NT2/D1 (cell line): ENCODE measurements around the gene C5orf15.

Experiments
- DNase-seq: peaks from one replicate; pipeline ENCODE4 v3.0.0-alpha.2; 2011; ENCODE audit warnings: low read depth, low spot score
- H3K27me3 ChIP-seq: 2 replicates; pipeline ENCODE4 v1.6.0; 2011; ENCODE audit warnings: mild to moderate bottlenecking; ENCODE audit not compliant: insufficient read length, insufficient read depth
- H3K36me3 ChIP-seq: 2 replicates; pipeline ENCODE4 v1.6.1; 2011; ENCODE audit warnings: mild to moderate bottlenecking, low read length, mixed read lengths; ENCODE audit not compliant: insufficient read depth, insufficient read length
- H3K4me1 ChIP-seq: 2 replicates; pipeline ENCODE4 v1.5.1; 2011; ENCODE audit not compliant: insufficient read depth, insufficient read length
- H3K4me3 ChIP-seq: 2 replicates; pipeline ENCODE4 v1.5.1; 2011; ENCODE audit warnings: low read depth; ENCODE audit not compliant: insufficient read length
- H3K9ac ChIP-seq: 2 replicates; pipeline ENCODE4 v1.6.0; 2011; ENCODE audit warnings: low read depth; ENCODE audit not compliant: insufficient read length
- H3K9me3 ChIP-seq: 2 replicates; pipeline ENCODE4 v1.5.1; 2011; ENCODE audit warnings: mild to moderate bottlenecking, low read length; ENCODE audit not compliant: insufficient read depth
- SUZ12 ChIP-seq: IDR thresholded peaks from 2 replicates; pipeline ENCODE4 v1.6.1; 2011; ENCODE audit not compliant: insufficient read length, insufficient read depth; ENCODE audit errors: extremely low read depth
- YY1 ChIP-seq: IDR thresholded peaks from 2 replicates; pipeline ENCODE4 v1.6.1; 2011; ENCODE audit not compliant: insufficient read length, insufficient read depth
- ZNF274 ChIP-seq: IDR thresholded peaks from 2 replicates; pipeline ENCODE4 v1.6.1; 2011; ENCODE audit warnings: mild to moderate bottlenecking, low read depth, low read length

C5orf15 gene

DNA sequence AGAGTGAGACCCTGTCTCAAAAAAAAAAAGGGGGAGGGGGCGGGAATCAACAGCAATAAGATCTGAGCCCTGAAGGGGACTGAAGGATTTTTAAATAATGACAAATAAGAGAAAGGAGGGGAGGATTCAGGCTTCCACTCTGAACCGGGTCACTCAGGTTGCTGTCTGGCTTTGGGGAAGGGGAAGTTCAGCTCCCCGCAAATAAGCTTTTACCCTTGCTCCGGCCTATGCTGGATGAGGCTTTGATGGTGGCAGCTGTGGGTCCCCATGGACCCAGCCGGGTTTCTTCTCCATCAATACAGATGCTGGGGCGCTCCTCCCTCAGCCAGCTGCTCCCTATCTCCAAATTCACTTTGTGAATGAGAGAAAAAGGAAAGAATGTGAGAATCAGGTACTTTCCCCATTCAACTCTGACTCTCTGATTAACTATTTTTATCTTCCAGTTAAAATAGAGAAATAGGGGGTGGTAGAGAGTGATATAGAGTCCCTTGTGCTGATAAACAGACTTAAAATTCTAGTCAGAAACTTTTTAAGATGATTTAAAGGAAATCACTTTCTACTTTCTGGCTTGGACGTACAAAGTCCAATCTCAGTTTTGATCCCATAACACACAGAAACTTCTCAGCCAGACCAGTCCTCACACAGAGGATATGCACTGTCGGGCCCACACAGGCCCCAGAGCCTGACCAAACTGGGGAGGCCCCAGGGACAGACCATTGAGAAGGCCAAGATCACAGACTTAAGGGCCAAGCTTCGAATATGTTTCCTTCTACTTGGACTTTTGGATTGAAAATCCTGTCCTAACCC is 39.6 kb downstream of the C5orf15 start:
- Histone ChIP-seq H3K9ac (no peak overlapping the region), H3K4me1 (peaks cover 14% of the 10 kb centered on the region)

DNA sequence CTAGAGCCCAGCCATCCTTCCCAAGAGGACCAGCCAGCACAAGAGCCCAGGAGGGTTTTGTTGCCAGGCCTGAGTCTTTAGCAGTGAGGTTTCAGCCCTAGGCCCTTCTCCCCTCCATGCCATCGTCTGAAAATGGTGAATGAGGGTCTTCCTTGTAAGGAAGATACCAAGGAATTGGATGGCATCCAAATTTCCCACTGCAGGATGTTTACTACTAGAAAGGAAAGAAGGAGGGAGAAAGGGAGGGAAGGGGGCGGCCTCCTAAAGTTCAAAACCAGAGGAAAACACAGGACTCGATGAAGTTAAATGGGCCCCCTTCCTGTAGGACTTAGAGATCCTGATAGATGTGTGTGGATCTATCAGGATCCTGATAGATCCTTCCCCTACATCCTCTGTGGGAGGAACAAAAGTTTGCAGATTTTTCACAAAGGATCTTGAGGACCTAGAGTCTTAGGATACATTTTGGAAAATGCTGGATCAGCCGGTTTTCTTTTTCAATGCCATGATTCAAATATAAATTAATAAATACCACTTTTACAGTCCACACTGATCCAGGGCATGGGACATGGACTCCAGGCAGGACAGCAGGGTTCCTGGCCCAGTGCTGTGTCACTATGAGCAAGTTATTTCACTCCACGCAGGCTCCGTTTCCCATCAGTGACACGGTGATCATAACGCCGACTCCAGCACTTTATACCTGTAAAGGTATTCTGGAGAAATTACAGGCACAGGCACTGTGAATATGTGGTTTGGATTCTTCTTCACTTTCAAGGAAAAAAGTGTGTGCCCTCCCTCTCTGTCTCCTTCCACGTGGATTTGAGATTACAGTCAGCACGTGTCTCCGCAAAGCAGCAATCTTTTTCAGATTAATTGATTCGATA is 40.9 kb downstream of the C5orf15 start:
- no peaks in the 10 kb centered on the region for H3K9me3 ChIP-seq
- no peaks in the 10 kb centered on the region for H3K27me3 ChIP-seq
- no peak for DNase-seq
- H3K4me3 ChIP-seq: no peak overlapping the region
- H3K4me1 ChIP-seq: peaks cover 14% of the 10 kb centered on the region
- H3K9ac ChIP-seq: no peak overlapping the region
- TF ChIP-seq YY1: no peak
- no peak for TF ChIP-seq SUZ12
- no peak for TF ChIP-seq ZNF274
- no peaks in the 10 kb centered on the region for H3K36me3 ChIP-seq

More for the DNA sequence above, 39.6 kb downstream of the C5orf15 start:
- no peaks in the 10 kb centered on the region for H3K27me3 ChIP-seq
- DNase-seq: no peak
- H3K9me3 ChIP-seq: no peaks in the 10 kb centered on the region
- H3K4me3 ChIP-seq: no peak overlapping the region
- no peak for TF ChIP-seq ZNF274
- no peak for TF ChIP-seq SUZ12
- no peak for TF ChIP-seq YY1
- no peaks in the 10 kb centered on the region for H3K36me3 ChIP-seq

DNA sequence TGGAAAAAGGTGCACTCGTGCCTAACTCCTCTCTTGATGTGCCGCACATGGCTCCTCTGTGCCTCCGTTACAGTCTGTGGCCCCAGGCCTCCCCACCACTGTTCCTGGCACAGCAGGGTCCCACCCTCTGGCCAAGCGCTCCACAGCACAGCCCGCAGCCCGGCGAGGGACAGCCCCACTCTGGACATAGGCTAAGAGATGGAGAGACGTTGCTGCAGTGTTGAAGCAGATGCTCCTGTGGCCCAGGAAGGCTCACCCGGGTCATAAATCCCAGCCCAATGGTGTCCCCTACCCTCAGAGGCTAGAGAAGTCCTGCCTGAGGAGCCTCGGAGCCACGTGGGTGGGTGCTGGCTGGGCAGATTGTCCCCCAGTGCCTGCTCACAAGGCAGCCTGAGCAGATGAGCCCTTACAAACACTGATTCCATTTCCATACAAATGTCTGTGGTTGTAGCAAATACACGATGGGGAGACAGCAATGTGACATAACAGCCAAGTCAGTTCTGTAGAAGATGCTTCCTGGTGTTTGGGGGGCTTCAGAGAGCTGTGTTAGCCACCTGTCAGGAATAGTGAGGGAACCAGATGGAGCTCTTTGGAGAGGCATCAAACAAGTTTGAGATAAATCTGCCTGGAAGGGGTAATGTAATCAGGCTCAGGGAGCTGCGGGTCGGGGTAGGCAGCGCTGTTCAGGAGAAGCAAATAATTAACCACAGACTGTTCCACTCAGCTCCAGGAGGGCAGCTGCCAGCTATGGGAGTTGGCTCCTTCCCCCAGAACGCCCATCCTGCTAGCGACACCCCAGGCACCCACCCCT is 41.7 kb downstream of the C5orf15 start:
- Histone ChIP-seq H3K27me3 (no peaks in the 10 kb centered on the region), H3K4me3 (no peak overlapping the region), H3K9me3 (no peaks in the 10 kb centered on the region), H3K36me3 (no peaks in the 10 kb centered on the region), H3K4me1 (peaks cover 14% of the 10 kb centered on the region), H3K9ac (no peak overlapping the region)
- no peak for DNase-seq
- TF ChIP-seq ZNF274 (no peak), SUZ12 (no peak), YY1 (no peak)

- H3K27me3 ChIP-seq: no peaks in the 10 kb centered on the region
- no peak for TF ChIP-seq YY1
- no peak for TF ChIP-seq ZNF274
- no peak overlapping the region for H3K9ac ChIP-seq
- no peaks in the 10 kb centered on the region for H3K9me3 ChIP-seq
- H3K4me1 ChIP-seq: peaks cover 14% of the 10 kb centered on the region
- DNase-seq: peak; percentile 22
- no peak overlapping the region for H3K4me3 ChIP-seq
- no peaks in the 10 kb centered on the region for H3K36me3 ChIP-seq
Measured at GRCh38 chr5:133925866-133926488, 42.4 kb downstream of the C5orf15 start.

DNA sequence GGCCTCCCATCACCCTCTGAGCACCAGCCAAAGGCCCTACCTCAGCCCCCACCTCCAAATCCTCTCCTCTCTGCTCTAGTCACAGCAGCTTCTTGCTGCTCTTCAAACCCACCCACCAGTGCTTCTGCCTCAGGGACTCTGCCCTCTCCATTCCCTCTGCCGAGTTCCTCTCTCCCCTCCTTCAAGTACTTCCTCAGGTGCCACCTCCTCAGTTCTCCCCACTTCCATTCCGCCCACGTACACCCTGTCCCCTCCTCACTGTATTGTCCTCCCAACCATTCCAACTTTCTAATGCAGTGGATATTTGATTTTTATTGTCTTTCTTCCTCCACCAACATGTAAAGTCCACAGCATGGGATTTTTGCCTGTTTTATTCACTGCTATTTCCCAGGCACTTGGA is 43.2 kb downstream of the C5orf15 start:
- H3K4me3 ChIP-seq: no peak overlapping the region
- peaks cover 14% of the 10 kb centered on the region for H3K4me1 ChIP-seq
- H3K9ac ChIP-seq: no peak overlapping the region
- H3K9me3 ChIP-seq: no peaks in the 10 kb centered on the region
- H3K27me3 ChIP-seq: no peaks in the 10 kb centered on the region
- TF ChIP-seq YY1 (no peak), SUZ12 (no peak), ZNF274 (no peak)
- no peaks in the 10 kb centered on the region for H3K36me3 ChIP-seq
- DNase-seq: no peak

GRCh38 chr5:133924221-133924920 is 44.1 kb downstream of the C5orf15 start:
- H3K9ac ChIP-seq: no peak overlapping the region
- H3K36me3 ChIP-seq: no peaks in the 10 kb centered on the region
- H3K4me3 ChIP-seq: no peak overlapping the region
- no peaks in the 10 kb centered on the region for H3K27me3 ChIP-seq
- H3K4me1 ChIP-seq: peaks cover 14% of the 10 kb centered on the region
- H3K9me3 ChIP-seq: no peaks in the 10 kb centered on the region
- DNase-seq: no peak
- no peak for TF ChIP-seq YY1
- TF ChIP-seq SUZ12: no peak
- TF ChIP-seq ZNF274: no peak
